SK-N-SH (cell line): ENCODE results near the gene POLR1A. TPM values are rescaled to one million over a fixed set of nuclear protein-coding genes. Genes with fewer than 3 reads are reported as not detected.
A peak's percentile ranks its signal among the peaks of the same experiment; 100 is the strongest.

ENCODE experiments used
- CTCF ChIA-PET: fragments of 300-600, 350-600 bp; formaldehyde crosslinking; extraction: SDS; loops from one replicate; lab custom pipeline; 2021; lab: Yijun Ruan, JAX
- POLR2A ChIA-PET: fragments of 350-600 bp; sonication (Branson Sonifier 250); formaldehyde crosslinking; extraction: SDS; loops from one replicate; lab custom pipeline; 2020; ENCODE audit warnings: antibody characterized with exemption, inconsistent platforms; lab: Yijun Ruan, JAX
- DNase-seq: peaks from one replicate; pipeline ENCODE4 v3.0.0; 2012
- H2AFZ ChIP-seq: fragments of 200-600 bp; sonication (generic); 2 replicates; pipeline ENCODE4 v1.8.1; 2016; ENCODE audit warnings: antibody characterized with exemption, mild to moderate bottlenecking, low read depth
- H3F3A ChIP-seq: fragments of 200-600 bp; sonication (generic); replicated peaks from 2 replicates; pipeline ENCODE3; 2016; ENCODE audit warnings: antibody characterized with exemption, mild to moderate bottlenecking; ENCODE audit not compliant: insufficient read depth
- H3K27ac ChIP-seq, 2 experiments: fragments of 200-500 bp in 1 of 2; fragments of 200-600 bp in 1 of 2; sonication (Bioruptor generic) in 1 of 2; sonication (generic), shearing (Covaris generic) in 1 of 2; 2 replicates each; pipeline versions ENCODE4 v1.5.1 to v1.6.1; 2014 to 2016; ENCODE audit warnings: low read depth in 2 of 2, inconsistent platforms in 1 of 2, low read length in 1 of 2, mild to moderate bottlenecking in 1 of 2, mixed read lengths in 1 of 2
- H3K27me3 ChIP-seq: fragments of 200-600 bp; sonication (generic), shearing (Covaris generic); 2 replicates; pipeline ENCODE4 v1.6.1; 2016; ENCODE audit warnings: mixed run types; ENCODE audit not compliant: insufficient read depth
- H3K36me3 ChIP-seq, 2 experiments: fragments of 200-500 bp in 1 of 2; fragments of 200-600 bp in 1 of 2; sonication (Bioruptor generic) in 1 of 2; sonication (generic) in 1 of 2; replicated peaks in 1 of 2; 2 replicates each; pipeline versions ENCODE3 to v1.5.1; 2014 to 2016; ENCODE audit warnings: low read length in 1 of 2, mild to moderate bottlenecking in 1 of 2; ENCODE audit not compliant: insufficient read depth in 2 of 2, control insufficient read depth in 1 of 2
- H3K4me1 ChIP-seq, 2 experiments: fragments of 200-500 bp in 1 of 2; fragments of 200-600 bp in 1 of 2; sonication (Bioruptor generic) in 1 of 2; sonication (generic), shearing (Covaris generic) in 1 of 2; 2 replicates each; pipeline versions ENCODE4 v1.5.1 to v1.6.1; 2014 to 2016; ENCODE audit warnings: low read depth in 1 of 2, low read length in 1 of 2, mixed run types in 1 of 2; ENCODE audit not compliant: insufficient read depth in 2 of 2, control insufficient read depth in 1 of 2
- H3K4me2 ChIP-seq: fragments of 200-600 bp; sonication (generic), shearing (Covaris generic); 2 replicates; pipeline ENCODE4 v1.6.1; 2017; ENCODE audit warnings: mixed run types
- H3K4me3 ChIP-seq, 2 experiments: fragments of 200-500 bp in 1 of 2; fragments of 200-600 bp in 1 of 2; sonication (Bioruptor generic) in 1 of 2; sonication (generic), shearing (Covaris generic) in 1 of 2; 2 replicates each; pipeline versions ENCODE4 v1.5.1 to v1.8.1; 2014 to 2016; ENCODE audit warnings: low read depth in 2 of 2, inconsistent platforms in 1 of 2, low read length in 1 of 2, mild to moderate bottlenecking in 1 of 2, mixed read lengths in 1 of 2, moderate library complexity in 1 of 2
- H3K79me2 ChIP-seq: fragments of 200-600 bp; sonication (generic); 2 replicates; pipeline ENCODE4 v1.8.1; 2017; ENCODE audit warnings: mild to moderate bottlenecking; ENCODE audit not compliant: insufficient read depth
- H3K9ac ChIP-seq: fragments of 200-600 bp; sonication (generic); 2 replicates; pipeline ENCODE4 v1.6.1; 2017; ENCODE audit warnings: mixed run types
- H3K9me2 ChIP-seq: fragments of 200-600 bp; sonication (generic); 2 replicates; pipeline ENCODE4 v1.6.1; 2017; ENCODE audit warnings: mixed run types
- H3K9me3 ChIP-seq: fragments of 200-600 bp; sonication (generic); 2 replicates; pipeline ENCODE4 v1.6.1; 2017; ENCODE audit warnings: mixed run types, mild to moderate bottlenecking, moderate library complexity
- H4K20me1 ChIP-seq: fragments of 200-600 bp; sonication (generic); 2 replicates; pipeline ENCODE4 v1.6.1; 2017; ENCODE audit warnings: mild to moderate bottlenecking, mixed run types; ENCODE audit not compliant: insufficient read depth
- ELF1 ChIP-seq: IDR thresholded peaks from 2 replicates; pipeline ENCODE4 v1.4.0; 2012
- EZH2phosphoT487 ChIP-seq: fragments of 200-600 bp; sonication (generic); IDR thresholded peaks from 2 replicates; pipeline ENCODE4 v1.6.1; 2017; ENCODE audit warnings: low read depth, mixed run types, mild to moderate bottlenecking, antibody characterized with exemption, moderate library complexity, borderline replicate concordance
- FOSL2 ChIP-seq: IDR thresholded peaks from 2 replicates; pipeline ENCODE4 v1.4.0; 2012; ENCODE audit warnings: low read depth, mild to moderate bottlenecking, moderate library complexity, borderline replicate concordance
- FOXJ3 ChIP-seq: sonication (generic); formaldehyde crosslinking; IDR thresholded peaks from 2 replicates; pipeline ENCODE4 v1.5.1; 2020; ENCODE audit warnings: mild to moderate bottlenecking, missing genetic modification reagents
- FOXM1 ChIP-seq: IDR thresholded peaks from 2 replicates; pipeline ENCODE4 v1.4.0; 2012; ENCODE audit warnings: low read depth, mild to moderate bottlenecking
- GABPA ChIP-seq: IDR thresholded peaks from 2 replicates; pipeline ENCODE4 v1.4.0; 2012; ENCODE audit warnings: low read depth, mild to moderate bottlenecking
- JUND ChIP-seq: IDR thresholded peaks from 2 replicates; pipeline ENCODE4 v1.4.0; 2012
- NFIC ChIP-seq: IDR thresholded peaks from 2 replicates; pipeline ENCODE4 v1.4.0; 2012; ENCODE audit warnings: borderline replicate concordance
- NRF1 ChIP-seq: IDR thresholded peaks from 2 replicates; pipeline ENCODE4 v1.6.1; 2012; ENCODE audit warnings: low read depth, mild to moderate bottlenecking, low read length
- RAD21 ChIP-seq: IDR thresholded peaks from 2 replicates; pipeline ENCODE4 v1.6.1; 2012; ENCODE audit warnings: mild to moderate bottlenecking, low read length
- RCOR1 ChIP-seq: fragments of 150-350 bp; IDR thresholded peaks from 2 replicates; pipeline ENCODE4 v1.6.1; 2017; ENCODE audit warnings: antibody characterized with exemption, low read length
- RXRA ChIP-seq: IDR thresholded peaks from 2 replicates; pipeline ENCODE4 v1.4.0; 2012; ENCODE audit warnings: low read depth, mild to moderate bottlenecking, borderline replicate concordance
- TCF12 ChIP-seq: IDR thresholded peaks from 2 replicates; pipeline ENCODE4 v1.4.0; 2012
- TEAD4 ChIP-seq: IDR thresholded peaks from 2 replicates; pipeline ENCODE4 v1.4.0; 2012; ENCODE audit warnings: mild to moderate bottlenecking, borderline replicate concordance; ENCODE audit not compliant: insufficient read depth
- ZBTB33 ChIP-seq: IDR thresholded peaks from 2 replicates; pipeline ENCODE4 v1.4.0; 2012; ENCODE audit warnings: low read depth, borderline replicate concordance
- WGBS: methylation state at CpG from one replicate; pipeline ENCODE4 v1.1.6; 2017; ENCODE audit warnings: low lambda C conversion rate; 5-methylcytosine and 5-hydroxymethylcytosine counted together
- polyA plus RNA-seq, 3 experiments: library from polyadenylated mRNA; depleted of rRNA; stranded (reverse); fragments of >200 nt; gene quantifications; 2 replicates each; pipeline ENCODE4 v1.2.3, GENCODE V29; 2012
- TF ChIP-seq, protein P1 (sequence below): IDR thresholded peaks from 2 replicates; pipeline ENCODE4 v1.4.0; 2012; ENCODE audit warnings: low read depth
- TF ChIP-seq, protein P2 (sequence below): fragments of 150-350 bp; IDR thresholded peaks from 2 replicates; pipeline ENCODE4 v1.6.1; 2017; ENCODE audit warnings: antibody characterized with exemption, low read length, low read depth, borderline replicate concordance
- TF ChIP-seq, protein P3 (sequence below): IDR thresholded peaks from 2 replicates; pipeline ENCODE4 v1.4.0; 2012; ENCODE audit warnings: low read depth, borderline replicate concordance

The POLR1A gene
- polyA plus RNA-seq, 1 of the 3 experiments (the other 2 are of a cell fraction): 6.1 TPM

GRCh38 chr2:85996591-85996990 lies 109.1 kb downstream of the POLR1A start:
- Histone ChIP-seq H3K79me2 (no peaks in the 10 kb centered on the region), H2AFZ (no peak overlapping the region; the same call in 1 of the 2 replicates), H3K4me3 (no peak overlapping the region), H3K27ac (peak overlapping the region; percentile 86 to 88; a peak in 3 of 4 replicates), H3F3A (peaks cover 10% of the 10 kb centered on the region), H3K9me3 (no peaks in the 10 kb centered on the region), H3K4me1 (peaks cover 20 to 39% of the 10 kb centered on the region in 2 experiments; a peak in 3 of 4 replicates), H4K20me1 (no peaks in the 10 kb centered on the region), H3K36me3 (no peaks in the 10 kb centered on the region), H3K27me3 (no peaks in the 10 kb centered on the region), H3K9me2 (no peaks in the 10 kb centered on the region), H3K4me2 (peak overlapping the region; percentile 39; the same call in 1 of the 2 replicates), H3K9ac (no peak overlapping the region)
- no peak for DNase-seq
- CTCF ChIA-PET: no interaction called here
- POLR2A ChIA-PET: no interaction called here
- 86% methylated on average over 2 of the region's 2 CpGs for WGBS
- TF ChIP-seq, protein P1, sequence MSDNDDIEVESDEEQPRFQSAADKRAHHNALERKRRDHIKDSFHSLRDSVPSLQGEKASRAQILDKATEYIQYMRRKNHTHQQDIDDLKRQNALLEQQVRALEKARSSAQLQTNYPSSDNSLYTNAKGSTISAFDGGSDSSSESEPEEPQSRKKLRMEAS: no peak
- no peak for TF ChIP-seq GABPA
- TF ChIP-seq ELF1: no peak
- TF ChIP-seq FOXJ3: no peak
- TF ChIP-seq TEAD4: no peak
- no peak for TF ChIP-seq FOSL2
- TF ChIP-seq, protein P2, sequence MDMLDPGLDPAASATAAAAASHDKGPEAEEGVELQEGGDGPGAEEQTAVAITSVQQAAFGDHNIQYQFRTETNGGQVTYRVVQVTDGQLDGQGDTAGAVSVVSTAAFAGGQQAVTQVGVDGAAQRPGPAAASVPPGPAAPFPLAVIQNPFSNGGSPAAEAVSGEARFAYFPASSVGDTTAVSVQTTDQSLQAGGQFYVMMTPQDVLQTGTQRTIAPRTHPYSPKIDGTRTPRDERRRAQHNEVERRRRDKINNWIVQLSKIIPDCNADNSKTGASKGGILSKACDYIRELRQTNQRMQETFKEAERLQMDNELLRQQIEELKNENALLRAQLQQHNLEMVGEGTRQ: no peak
- TF ChIP-seq NFIC: no peak
- TF ChIP-seq RCOR1: no peak
- no peak for TF ChIP-seq FOXM1
- no peak for TF ChIP-seq TCF12
- TF ChIP-seq JUND: no peak

GRCh38 chr2:85995648-85996529 lies 109.8 kb downstream of the POLR1A start:
- H2AFZ ChIP-seq: no peak overlapping the region
- POLR2A ChIA-PET: no interaction called here
- TF ChIP-seq, protein P2: no peak
- TF ChIP-seq NFIC: no peak
- no peak for TF ChIP-seq RCOR1
- TF ChIP-seq FOXM1: no peak
- TF ChIP-seq RAD21: no peak
- TF ChIP-seq, protein P3, sequence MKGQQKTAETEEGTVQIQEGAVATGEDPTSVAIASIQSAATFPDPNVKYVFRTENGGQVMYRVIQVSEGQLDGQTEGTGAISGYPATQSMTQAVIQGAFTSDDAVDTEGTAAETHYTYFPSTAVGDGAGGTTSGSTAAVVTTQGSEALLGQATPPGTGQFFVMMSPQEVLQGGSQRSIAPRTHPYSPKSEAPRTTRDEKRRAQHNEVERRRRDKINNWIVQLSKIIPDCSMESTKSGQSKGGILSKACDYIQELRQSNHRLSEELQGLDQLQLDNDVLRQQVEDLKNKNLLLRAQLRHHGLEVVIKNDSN: no peak
- no peak for TF ChIP-seq TCF12
- no peak for TF ChIP-seq EZH2phosphoT487
- TF ChIP-seq ELF1: no peak
- TF ChIP-seq RXRA: no peak
- no peak for TF ChIP-seq ZBTB33
- TF ChIP-seq NRF1: no peak
- TF ChIP-seq, all 33 proteins: peak for 0
- H3K4me3 ChIP-seq: no peak overlapping the region
- WGBS: 97% methylated on average over 9 of the region's 9 CpGs
- H3K4me1 ChIP-seq: peaks cover 20 to 39% of the 10 kb centered on the region in 2 experiments; a peak in 3 of 4 replicates
- H4K20me1 ChIP-seq: no peaks in the 10 kb centered on the region
- no peaks in the 10 kb centered on the region for H3K79me2 ChIP-seq
- H3K9me3 ChIP-seq: no peaks in the 10 kb centered on the region
- peaks cover 10% of the 10 kb centered on the region for H3F3A ChIP-seq
- H3K4me2 ChIP-seq: no peak overlapping the region
- H3K27ac ChIP-seq: no peak overlapping the region; a peak in 2 of 4 replicates
- CTCF ChIA-PET: no interaction called here
- no peaks in the 10 kb centered on the region for H3K9me2 ChIP-seq
- DNase-seq: no peak
- H3K36me3 ChIP-seq: no peaks in the 10 kb centered on the region
- H3K27me3 ChIP-seq: no peaks in the 10 kb centered on the region
- no peak overlapping the region for H3K9ac ChIP-seq
